K562 (cell line): ENCODE data around the gene CRYBA4. TPM values are rescaled to one million over a fixed set of nuclear protein-coding genes. Genes with fewer than 3 reads are reported as not detected.

ENCODE experiments used
- ATAC-seq: fragments of 200-7000 bp; cut with Tn5 transposase; 3 replicates; pipeline ENCODE4 v1.9.1; 2020; ENCODE audit warnings: moderate library complexity
- BruUV-seq: library from RNA; stranded (reverse); fragments of 400-500 nt; replicated peaks from 2 replicates; lab custom pipeline; 2021; lab: Mats Ljungman, UMichigan
- CTCF ChIA-PET: fragments of 300-600 bp; formaldehyde crosslinking; extraction: SDS; loops from one replicate; lab custom pipeline; 2021; ENCODE audit warnings: low intra/inter-chr PET ratio; lab: Yijun Ruan, JAX
- POLR2A ChIA-PET: fragments of 300-600, 350-650 bp; sonication (Branson Sonifier 250); formaldehyde crosslinking; extraction: SDS; loops from one replicate; lab custom pipeline; 2021; ENCODE audit warnings: antibody characterized with exemption, inconsistent platforms; lab: Yijun Ruan, JAX
- DNase-seq, 4 experiments: peaks; one replicate each; pipeline versions ENCODE4 v3.0.0 to v3.0.0-alpha.2; 2011 to 2018; ENCODE audit warnings: low spot score in 3 of 4, mixed read lengths in 3 of 4; ENCODE audit errors: extremely low read depth in 1 of 4
- FAIRE-seq: peaks from 2 replicates; lab custom pipeline; 2011; peaks lifted over from hg19 to GRCh38; lab: Jason Lieb, UNC
- H2AFZ ChIP-seq: 2 replicates; pipeline ENCODE4 v1.6.0; 2011; ENCODE audit warnings: low read depth, low read length, control low read depth, inconsistent platforms
- H3K27ac ChIP-seq: fragments of 200-600 bp; 3 replicates; pipeline ENCODE4 v1.8.0; 2011; ENCODE audit warnings: low read depth, mild to moderate bottlenecking, control low read depth, inconsistent platforms, low read length, moderate library complexity, mixed read lengths; ENCODE audit errors: extremely low read depth
- H3K27me3 ChIP-seq, 2 experiments: fragments of 300-600 bp in 1 of 2; 2 replicates in 1 of 2; 3 replicates in 1 of 2; pipeline versions ENCODE4 v1.6.0 to v1.8.0; 2011; ENCODE audit warnings: inconsistent platforms in 2 of 2, low read length in 2 of 2, mild to moderate bottlenecking in 1 of 2, mixed read lengths in 1 of 2, moderate library complexity in 1 of 2; ENCODE audit not compliant: control insufficient read depth in 2 of 2, insufficient read depth in 2 of 2
- H3K36me3 ChIP-seq: fragments of 300-600 bp; 3 replicates; pipeline ENCODE4 v1.8.0; 2011; ENCODE audit warnings: mild to moderate bottlenecking, low read length, inconsistent platforms; ENCODE audit not compliant: control insufficient read depth, insufficient read depth
- H3K4me1 ChIP-seq, 2 experiments: fragments of 200-600 bp in 1 of 2; replicated peaks in 1 of 2; 2 replicates in 1 of 2; 3 replicates in 1 of 2; pipeline versions ENCODE4 v1.5.1 to v1.8.0; 2011; ENCODE audit warnings: inconsistent platforms in 2 of 2, low read length in 2 of 2, mild to moderate bottlenecking in 1 of 2, mixed read lengths in 1 of 2, moderate library complexity in 1 of 2; ENCODE audit not compliant: control insufficient read depth in 2 of 2, insufficient read depth in 2 of 2
- H3K4me2 ChIP-seq: 2 replicates; pipeline ENCODE4 v1.6.1; 2011; ENCODE audit warnings: low read length, control low read depth, inconsistent platforms, mixed read lengths; ENCODE audit not compliant: insufficient read depth
- H3K4me3 ChIP-seq: fragments of 200-600 bp; sonication (generic), shearing (Covaris generic); 2 replicates; pipeline ENCODE4 v1.5.1; 2016; ENCODE audit warnings: control low read depth, inconsistent platforms
- H3K79me2 ChIP-seq: fragments of 200-600 bp; 3 replicates; pipeline ENCODE4 v1.8.0; 2011; ENCODE audit warnings: low read length, inconsistent platforms; ENCODE audit not compliant: control insufficient read depth, insufficient read depth
- H3K9ac ChIP-seq, 2 experiments: 2 replicates each; pipeline versions ENCODE4 v1.6.0 to v1.6.1; 2011; ENCODE audit warnings: low read depth in 2 of 2, low read length in 2 of 2, control low read depth in 1 of 2, inconsistent platforms in 1 of 2, mild to moderate bottlenecking in 1 of 2, mixed read lengths in 1 of 2; ENCODE audit not compliant: insufficient read depth in 1 of 2
- H3K9me1 ChIP-seq: one replicate; pipeline ENCODE4 v1.6.0; 2011; ENCODE audit warnings: inconsistent platforms, mild to moderate bottlenecking, low read length, moderate library complexity; ENCODE audit not compliant: control insufficient read depth, insufficient read depth
- H3K9me3 ChIP-seq: replicated peaks from 2 replicates; pipeline ENCODE4 v1.5.1; 2011; ENCODE audit warnings: low read depth, low read length, inconsistent platforms; ENCODE audit not compliant: control insufficient read depth, insufficient read depth
- H4K20me1 ChIP-seq: replicated peaks from 2 replicates; pipeline ENCODE4 v1.6.1; 2011; ENCODE audit warnings: low read length, inconsistent platforms, mixed read lengths; ENCODE audit not compliant: control insufficient read depth, insufficient read depth
- ELF1 ChIP-seq: fragments of 200-800 bp; sonication (Bioruptor generic); IDR thresholded peaks from 2 replicates; pipeline ENCODE4 v1.6.1; 2016; ENCODE audit warnings: missing genetic modification characterization, missing compliant biosample characterization
- NELFE ChIP-seq: IDR thresholded peaks from 2 replicates; pipeline ENCODE4 v1.6.1; 2011; ENCODE audit warnings: mild to moderate bottlenecking; ENCODE audit not compliant: insufficient read depth, insufficient read length
- SIX5 ChIP-seq, 2 experiments: IDR thresholded peaks; 2 replicates each; pipeline ENCODE4 v1.6.1; 2011; ENCODE audit warnings: low read length in 2 of 2, borderline replicate concordance in 1 of 2, low read depth in 1 of 2, mild to moderate bottlenecking in 1 of 2, moderate library complexity in 1 of 2; ENCODE audit not compliant: insufficient read depth in 1 of 2
- TAF15 ChIP-seq: fragments of 200-400 bp; formaldehyde crosslinking; IDR thresholded peaks from 2 replicates; pipeline ENCODE4 v1.6.1; 2017; ENCODE audit warnings: mild to moderate bottlenecking, low read depth, low read length, moderate library complexity
- WGBS: fragments of 100-300 bp; shearing (Covaris generic); methylation state at CpG from one replicate; pipeline ENCODE4 v1.1.6; 2016; ENCODE audit warnings: low coverage, mixed read lengths; ENCODE audit not compliant: insufficient coverage; ENCODE audit errors: missing lambda C conversion rate; 5-methylcytosine and 5-hydroxymethylcytosine counted together
- in situ Hi-C: fragments of 300-500 bp; cut with MboI; formaldehyde crosslinking; loops from 4 replicates; pipeline ENCODE4 v1.15.0; 2018; ENCODE audit warnings: inconsistent platforms, mixed read lengths
- intact Hi-C: fragments of 100-400 bp; cut with micrococcal nuclease; formaldehyde crosslinking; loops from 2 replicates; pipeline ENCODE4 v1.14.2; 2022
- polyA plus RNA-seq, 8 experiments: library from polyadenylated mRNA; depleted of rRNA in 4 of 8; stranded (reverse) in 5 of 8; unstranded in 3 of 8; fragments of >200 nt; fragmentation: Nextera tagmentation in 2 of 8; fragmentation: Illumina TruSeq in 1 of 8; extraction: Ambion mirVana in 2 of 8; extraction: Trizol in 1 of 8; gene quantifications; 2 replicates each; pipeline versions ENCODE4 v1.2.1 to v1.2.3, GENCODE V29; 2011 to 2014; ENCODE audit warnings: inconsistent platforms in 1 of 8, missing spikeins in 1 of 8
- total RNA-seq, 7 experiments: library from RNA; depleted of rRNA in 6 of 7; stranded (reverse); fragments of >200 nt in 6 of 7; fragmentation: Illumina TruSeq in 2 of 7; extraction: Trizol in 2 of 7; gene quantifications; 2 replicates each; pipeline versions ENCODE4 v1.2.1 to v1.2.3, GENCODE V29; 2011 to 2021; ENCODE audit warnings: low replicate concordance in 1 of 7
- TF ChIP-seq, protein P1 (sequence below), 2 experiments: fragments of 450-650 bp in 1 of 2; sonication (generic) in 1 of 2; formaldehyde crosslinking in 1 of 2; IDR thresholded peaks; 2 replicates each; pipeline versions ENCODE4 v1.7.1 to v1.9.0; 2016 to 2022; ENCODE audit warnings: inconsistent platforms in 1 of 2, mild to moderate bottlenecking in 1 of 2, missing genetic modification reagents in 1 of 2
- TF ChIP-seq, protein P2 (sequence below): fragments of 450-650 bp; IDR thresholded peaks from 2 replicates; pipeline ENCODE4 v1.6.1; 2018; ENCODE audit warnings: mild to moderate bottlenecking, low read depth; ENCODE audit not compliant: partially characterized antibody

CRYBA4 gene
- total and polyA plus RNA-seq, 9 of the 15 experiments (the other 6 are each of a cell fraction or from before 2014, with no cell fraction given): 0.59 to 3.3 (median 1.6) TPM

DNA sequence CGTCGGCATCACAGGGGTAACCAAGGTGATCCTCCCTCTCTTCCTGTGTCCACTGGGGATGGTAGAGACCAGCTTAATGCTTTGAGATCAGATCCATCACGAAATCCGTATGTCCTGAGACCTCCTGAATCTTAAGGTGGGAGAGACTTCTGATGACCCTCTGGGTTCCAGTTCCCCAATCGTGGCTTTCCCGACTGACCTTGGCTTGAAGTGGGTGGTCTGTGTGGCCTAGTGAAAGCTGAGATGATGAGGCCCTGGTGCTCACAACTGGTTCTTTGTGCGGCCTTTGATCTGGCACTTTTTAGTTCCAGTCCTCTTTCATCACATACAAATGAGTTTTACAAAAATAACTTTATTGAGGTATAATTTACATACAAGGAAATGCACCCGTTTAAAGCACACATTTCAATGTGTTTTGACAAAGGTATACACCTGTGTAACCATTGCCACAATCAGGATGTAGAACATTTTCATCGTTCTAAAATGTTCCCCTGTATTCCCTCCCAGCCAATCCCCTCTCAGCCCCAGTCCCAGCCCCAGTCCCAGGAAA is 41.7 kb downstream of the CRYBA4 start:
- intact Hi-C loops (no loop called here), in situ Hi-C loops (loop anchor here (5.0 kb wide), 1 partner anchor 266 kb away; no protein-coding TSS in a partner anchor)
- Histone ChIP-seq H2AFZ (peak overlapping the region; percentile 24; the same call in 1 of the 2 replicates), H3K4me3 (no peak overlapping the region), H3K9ac (no peak overlapping the region), H3K79me2 (no peaks in the 10 kb centered on the region), H3K4me1 (peaks cover 6 to 9% of the 10 kb centered on the region in 2 experiments; a peak in 4 of 5 replicates), H4K20me1 (no peaks in the 10 kb centered on the region), H3K27me3 (no peaks in the 10 kb centered on the region; a peak in 1 of 5 replicates), H3K4me2 (no peak overlapping the region), H3K27ac (no peak overlapping the region), H3K36me3 (no peaks in the 10 kb centered on the region), H3K9me3 (no peaks in the 10 kb centered on the region), H3K9me1 (no peaks in the 10 kb centered on the region)
- WGBS: 34% methylated on average over 7 of the region's 9 CpGs
- ATAC-seq (no peak), DNase-seq (no peak), FAIRE-seq (no peak)
- CTCF ChIA-PET: no interaction called here
- BruUV-seq: no TSS peak
- POLR2A ChIA-PET: interaction anchor here (0.8 to 1.3 kb wide), 2 partner anchors 9 to 10 kb away, joined by 3 read pairs; no protein-coding TSS in a partner anchor
- TF ChIP-seq TAF15: no peak
- no peak for TF ChIP-seq SIX5 (IDR thresholded peaks at IDR 0.05; ENCODE audit: borderline replicate concordance in 1 of 2, insufficient read depth in 1 of 2, low read depth in 1 of 2, low read length in 2 of 2)
- no peak for TF ChIP-seq NELFE
- TF ChIP-seq, protein P1, sequence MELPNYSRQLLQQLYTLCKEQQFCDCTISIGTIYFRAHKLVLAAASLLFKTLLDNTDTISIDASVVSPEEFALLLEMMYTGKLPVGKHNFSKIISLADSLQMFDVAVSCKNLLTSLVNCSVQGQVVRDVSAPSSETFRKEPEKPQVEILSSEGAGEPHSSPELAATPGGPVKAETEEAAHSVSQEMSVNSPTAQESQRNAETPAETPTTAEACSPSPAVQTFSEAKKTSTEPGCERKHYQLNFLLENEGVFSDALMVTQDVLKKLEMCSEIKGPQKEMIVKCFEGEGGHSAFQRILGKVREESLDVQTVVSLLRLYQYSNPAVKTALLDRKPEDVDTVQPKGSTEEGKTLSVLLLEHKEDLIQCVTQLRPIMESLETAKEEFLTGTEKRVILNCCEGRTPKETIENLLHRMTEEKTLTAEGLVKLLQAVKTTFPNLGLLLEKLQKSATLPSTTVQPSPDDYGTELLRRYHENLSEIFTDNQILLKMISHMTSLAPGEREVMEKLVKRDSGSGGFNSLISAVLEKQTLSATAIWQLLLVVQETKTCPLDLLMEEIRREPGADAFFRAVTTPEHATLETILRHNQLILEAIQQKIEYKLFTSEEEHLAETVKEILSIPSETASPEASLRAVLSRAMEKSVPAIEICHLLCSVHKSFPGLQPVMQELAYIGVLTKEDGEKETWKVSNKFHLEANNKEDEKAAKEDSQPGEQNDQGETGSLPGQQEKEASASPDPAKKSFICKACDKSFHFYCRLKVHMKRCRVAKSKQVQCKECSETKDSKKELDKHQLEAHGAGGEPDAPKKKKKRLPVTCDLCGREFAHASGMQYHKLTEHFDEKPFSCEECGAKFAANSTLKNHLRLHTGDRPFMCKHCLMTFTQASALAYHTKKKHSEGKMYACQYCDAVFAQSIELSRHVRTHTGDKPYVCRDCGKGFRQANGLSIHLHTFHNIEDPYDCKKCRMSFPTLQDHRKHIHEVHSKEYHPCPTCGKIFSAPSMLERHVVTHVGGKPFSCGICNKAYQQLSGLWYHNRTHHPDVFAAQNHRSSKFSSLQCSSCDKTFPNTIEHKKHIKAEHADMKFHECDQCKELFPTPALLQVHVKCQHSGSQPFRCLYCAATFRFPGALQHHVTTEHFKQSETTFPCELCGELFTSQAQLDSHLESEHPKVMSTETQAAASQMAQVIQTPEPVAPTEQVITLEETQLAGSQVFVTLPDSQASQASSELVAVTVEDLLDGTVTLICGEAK (IDR thresholded peaks at IDR 0.05): peak; percentile 65
- TF ChIP-seq, protein P1 (CRISPR knock-in tag; IDR thresholded peaks at IDR 0.05): peak; percentile 76
- TF ChIP-seq ELF1 (tag): no peak
- TF ChIP-seq, protein P2, sequence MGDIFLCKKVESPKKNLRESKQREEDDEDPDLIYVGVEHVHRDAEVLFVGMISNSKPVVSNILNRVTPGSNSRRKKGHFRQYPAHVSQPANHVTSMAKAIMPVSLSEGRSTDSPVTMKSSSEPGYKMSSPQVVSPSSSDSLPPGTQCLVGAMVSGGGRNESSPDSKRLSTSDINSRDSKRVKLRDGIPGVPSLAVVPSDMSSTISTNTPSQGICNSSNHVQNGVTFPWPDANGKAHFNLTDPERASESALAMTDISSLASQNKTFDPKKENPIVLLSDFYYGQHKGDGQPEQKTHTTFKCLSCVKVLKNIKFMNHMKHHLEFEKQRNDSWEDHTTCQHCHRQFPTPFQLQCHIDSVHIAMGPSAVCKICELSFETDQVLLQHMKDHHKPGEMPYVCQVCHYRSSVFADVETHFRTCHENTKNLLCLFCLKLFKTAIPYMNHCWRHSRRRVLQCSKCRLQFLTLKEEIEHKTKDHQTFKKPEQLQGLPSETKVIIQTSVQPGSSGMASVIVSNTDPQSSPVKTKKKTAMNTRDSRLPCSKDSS: no peak
